GM21381 (cell line): Measurements from ENCODE around the gene PLCL2.
"Not testable (repeated sequence)": the region's sequence is repeated elsewhere in the genome, so short reads cannot be mapped to it uniquely, and the experiment has no call there.

ENCODE experiments used
- ATAC-seq: cut with Tn5 transposase; IDR thresholded peaks from one replicate; pipeline ENCODE4 v1.9.1; 2021; ENCODE audit warnings: mild to moderate bottlenecking, moderate library complexity; ENCODE audit not compliant: unreplicated experiment

The PLCL2 gene

DNA sequence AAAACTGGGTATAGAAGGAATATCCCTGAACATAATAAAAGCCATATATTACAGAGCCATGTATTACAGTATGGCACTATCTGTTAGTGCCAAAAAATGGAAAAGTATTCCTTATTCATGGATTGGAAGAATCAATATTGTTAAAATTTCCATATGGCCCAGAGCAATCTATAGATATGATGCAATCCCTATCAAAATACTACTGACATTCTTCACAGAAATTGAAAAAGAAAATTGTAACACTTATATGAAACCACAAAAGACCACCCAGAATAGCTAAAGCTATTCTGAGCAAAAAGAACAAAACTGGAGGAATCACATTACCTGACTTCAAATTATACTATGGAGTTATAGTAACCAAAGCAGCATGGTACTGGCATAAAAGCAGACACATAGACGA is 218.8 kb downstream of the PLCL2 start:
- ATAC-seq: no peak

- ATAC-seq: not testable (repeated sequence)
Measured at GRCh38 chr3:17106801-17107200, 222.0 kb downstream of the PLCL2 start.

GRCh38 chr3:17110660-17111396 is 226.1 kb downstream of the PLCL2 start:
- no peak for ATAC-seq

DNA sequence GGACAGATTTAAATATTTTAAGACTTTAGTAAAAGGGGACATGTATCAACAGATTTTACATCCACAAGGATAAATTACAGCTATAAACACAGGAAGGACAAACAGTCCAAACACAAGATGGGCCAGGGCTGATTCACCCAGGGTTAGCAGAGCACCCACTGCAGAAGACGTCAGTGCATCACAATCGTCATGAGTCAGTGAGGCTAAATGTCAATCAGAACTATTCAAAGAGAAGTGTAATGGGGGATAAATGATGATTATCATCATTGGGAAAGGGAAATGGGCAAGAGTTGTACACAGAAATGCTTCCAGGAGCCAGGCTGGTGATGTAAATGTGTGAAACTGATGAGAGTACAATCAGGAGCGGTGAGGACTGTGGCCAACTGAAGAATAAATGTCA is 226.8 kb downstream of the PLCL2 start:
- ATAC-seq: no peak

GRCh38 chr3:17115186-17115585 is 230.4 kb downstream of the PLCL2 start:
- ATAC-seq: no peak

DNA sequence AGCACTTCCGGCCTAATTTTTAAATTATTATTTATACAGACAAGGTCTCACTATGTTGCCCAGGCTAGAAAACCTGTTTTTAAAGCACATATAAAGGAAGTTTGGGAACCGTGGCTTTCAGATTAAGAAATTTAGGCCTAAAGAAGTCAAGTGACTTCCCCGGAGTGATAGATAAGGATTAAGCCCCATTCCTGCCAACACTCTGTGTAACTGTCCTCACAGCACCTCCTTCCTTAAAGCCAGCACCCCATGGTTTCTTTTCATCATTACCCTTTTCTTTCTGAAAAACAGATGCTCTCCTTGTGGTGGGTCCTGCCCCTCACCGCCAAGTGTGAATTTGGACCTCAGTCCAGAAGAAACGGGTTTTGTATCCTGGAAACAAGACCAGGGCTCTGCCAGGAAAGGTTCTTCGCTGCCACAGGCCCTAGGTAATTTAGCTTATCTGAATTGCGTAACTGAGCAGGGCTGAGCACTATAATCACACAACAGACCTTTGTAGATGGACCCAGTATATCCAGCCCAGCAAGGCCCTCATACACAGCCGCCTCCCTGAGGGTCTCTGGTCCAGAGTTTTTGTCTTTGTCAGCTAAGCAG is 231.3 kb downstream of the PLCL2 start:
- ATAC-seq: no peak

DNA sequence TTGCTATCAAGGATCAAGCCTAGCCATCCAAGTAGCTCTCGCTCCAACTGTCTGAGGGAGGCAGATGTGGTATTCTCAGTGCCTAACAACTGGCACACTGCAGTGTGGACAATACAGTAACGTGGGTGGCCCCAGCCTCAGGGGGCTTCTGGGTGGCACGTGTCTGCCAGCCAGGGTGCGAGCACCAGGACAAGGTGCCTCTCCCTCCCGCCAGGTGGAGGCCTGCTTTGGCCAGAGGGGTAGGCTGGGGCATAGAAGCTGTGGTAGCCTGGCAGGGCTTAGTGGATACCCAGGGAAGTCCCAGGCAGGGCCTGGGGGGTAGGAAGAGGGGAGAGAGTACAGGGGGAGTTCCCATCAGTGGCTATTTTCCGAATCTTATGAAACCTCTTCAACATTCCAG is 234.0 kb downstream of the PLCL2 start:
- ATAC-seq: no peak

DNA sequence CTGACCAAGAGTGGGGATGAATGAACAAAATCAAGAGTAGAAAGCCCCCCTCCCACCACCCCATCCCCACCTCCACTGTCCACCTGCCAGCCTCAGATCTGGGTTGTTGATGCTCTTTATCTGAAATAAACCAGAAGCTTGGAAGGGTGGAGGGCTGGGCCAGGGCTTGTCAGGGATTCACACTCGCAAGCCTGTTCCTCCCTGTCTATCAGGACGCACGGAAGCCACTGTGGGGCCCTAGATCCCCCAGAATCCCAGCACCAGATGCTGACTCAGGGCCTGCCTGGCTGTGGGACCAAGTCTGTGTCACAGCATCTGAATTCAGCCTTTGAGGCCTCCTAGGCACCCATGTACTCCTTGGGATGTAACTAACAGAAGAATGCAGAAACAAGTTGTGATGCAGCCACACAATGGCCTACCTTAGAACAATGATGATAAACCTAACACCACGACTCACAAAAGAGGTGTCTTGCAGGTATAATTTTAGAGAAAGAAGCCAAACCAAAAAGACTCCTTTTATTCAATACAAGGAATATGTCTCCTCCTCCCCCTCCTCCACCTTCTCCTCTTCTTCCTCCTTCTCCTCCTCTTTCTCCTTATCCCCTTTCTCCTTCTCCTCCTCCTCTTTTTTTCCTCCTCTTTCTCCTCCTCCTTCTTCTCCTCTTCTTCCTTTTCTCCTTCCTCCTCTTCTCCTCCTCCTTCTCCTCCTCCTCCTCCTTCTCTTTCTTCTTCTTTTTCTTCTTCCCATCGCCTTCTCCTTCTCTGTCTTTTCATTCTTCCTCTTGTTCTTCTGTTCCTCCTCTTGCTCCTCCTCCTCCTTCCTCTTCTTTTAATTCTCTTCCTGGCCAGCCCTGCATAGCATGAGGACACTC is 234.7 kb downstream of the PLCL2 start:
- ATAC-seq: no peak

DNA sequence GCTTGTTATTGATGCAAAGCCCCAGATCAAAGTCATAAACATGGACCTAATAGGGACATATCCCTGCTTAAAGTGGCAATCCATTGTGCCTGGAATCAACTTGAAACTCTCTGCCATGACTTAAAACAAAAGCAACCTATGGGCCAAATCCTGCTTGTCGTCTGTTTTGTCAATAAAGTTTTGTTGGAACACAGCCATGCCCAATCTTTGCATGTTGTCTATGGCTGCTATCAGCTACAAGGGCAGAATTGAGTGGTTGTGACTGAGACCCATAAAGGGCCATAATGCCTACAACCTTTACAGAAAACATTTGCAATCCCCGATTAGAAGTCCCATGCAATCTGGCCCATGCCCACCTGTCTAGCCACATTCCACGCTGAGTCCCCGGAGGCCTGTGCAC is 235.4 kb downstream of the PLCL2 start:
- no peak for ATAC-seq

DNA sequence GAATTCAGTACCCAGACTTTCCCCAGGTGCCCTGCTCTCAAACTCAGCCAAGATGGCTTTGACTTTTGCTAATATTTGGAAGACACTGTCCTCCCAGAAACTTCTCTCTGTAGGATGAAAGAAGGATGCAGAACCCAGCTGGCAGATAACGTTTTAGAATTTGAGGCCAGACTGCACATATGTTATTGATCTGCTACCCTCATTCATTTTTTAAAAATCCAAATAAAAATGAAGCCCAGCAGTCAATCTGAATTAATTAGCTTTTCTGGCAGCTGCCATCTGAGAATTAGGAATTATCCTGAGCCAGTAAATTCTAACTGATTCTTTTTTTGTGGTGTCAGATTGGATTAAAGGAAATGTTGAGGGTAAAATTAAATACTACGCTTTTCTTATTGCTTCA is 236.6 kb downstream of the PLCL2 start:
- no peak for ATAC-seq

DNA sequence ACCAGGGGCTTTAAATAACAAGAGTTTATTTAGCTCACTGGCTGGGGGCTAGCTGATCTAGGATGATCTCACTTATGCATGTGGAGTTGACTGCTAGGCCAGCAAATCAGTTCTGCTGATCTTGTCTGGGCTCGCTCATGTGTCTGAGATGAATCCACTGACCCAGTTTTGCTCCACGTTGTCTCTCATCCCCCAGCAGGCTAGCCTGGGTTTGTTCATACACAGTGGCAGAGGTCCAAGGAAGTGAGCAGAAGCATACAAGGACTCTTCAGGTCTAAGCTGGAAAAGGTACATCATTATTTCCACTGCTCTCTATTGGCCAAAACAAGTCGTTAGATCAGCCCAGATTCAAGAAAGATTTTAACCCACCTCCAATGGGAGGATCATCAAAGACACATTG is 238.0 kb downstream of the PLCL2 start:
- no peak for ATAC-seq

GRCh38 chr3:17125738-17126442 is 241.1 kb downstream of the PLCL2 start:
- no peak for ATAC-seq

DNA sequence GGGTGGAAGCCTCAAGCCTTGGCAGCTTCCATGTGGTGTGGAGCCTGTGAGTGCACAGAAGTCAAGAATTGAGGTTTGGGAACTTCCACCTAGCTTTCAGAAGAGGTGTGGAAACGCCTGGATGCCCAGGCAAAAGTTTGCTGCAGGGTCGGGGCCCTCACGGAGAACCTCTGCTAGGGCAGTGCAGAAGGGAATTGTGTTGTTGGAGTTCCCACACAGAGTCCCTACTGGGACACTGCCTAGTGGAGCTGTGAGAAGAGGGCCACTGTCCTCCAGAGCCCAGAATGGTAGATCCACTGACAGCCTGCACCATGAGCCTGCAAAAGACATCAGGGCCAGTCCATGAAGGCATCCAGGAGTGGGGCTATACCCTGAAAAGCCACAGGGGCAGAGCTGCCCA is 243.9 kb downstream of the PLCL2 start:
- ATAC-seq: not testable (repeated sequence)

DNA sequence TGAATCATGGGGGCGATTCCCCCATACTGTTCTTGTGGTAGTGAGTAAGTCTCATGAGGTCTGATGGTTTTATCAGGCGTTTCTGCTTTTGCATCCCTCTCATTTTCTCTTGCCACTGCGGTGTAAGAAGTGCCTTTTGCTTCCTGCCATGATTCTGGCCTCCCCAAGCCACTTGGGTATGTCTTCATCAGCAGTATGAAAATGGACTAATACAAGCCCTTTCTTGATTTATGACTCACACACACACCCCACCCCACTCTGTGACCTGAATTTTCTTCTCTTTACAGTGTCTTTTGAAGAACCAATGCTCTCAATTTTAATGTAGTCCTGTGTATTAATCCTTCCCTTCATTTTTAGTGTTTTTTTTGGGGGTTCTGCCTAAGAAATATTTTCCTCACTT is 244.8 kb downstream of the PLCL2 start:
- ATAC-seq: no peak

GRCh38 chr3:17130956-17131355 is 246.2 kb downstream of the PLCL2 start:
- no peak for ATAC-seq

DNA sequence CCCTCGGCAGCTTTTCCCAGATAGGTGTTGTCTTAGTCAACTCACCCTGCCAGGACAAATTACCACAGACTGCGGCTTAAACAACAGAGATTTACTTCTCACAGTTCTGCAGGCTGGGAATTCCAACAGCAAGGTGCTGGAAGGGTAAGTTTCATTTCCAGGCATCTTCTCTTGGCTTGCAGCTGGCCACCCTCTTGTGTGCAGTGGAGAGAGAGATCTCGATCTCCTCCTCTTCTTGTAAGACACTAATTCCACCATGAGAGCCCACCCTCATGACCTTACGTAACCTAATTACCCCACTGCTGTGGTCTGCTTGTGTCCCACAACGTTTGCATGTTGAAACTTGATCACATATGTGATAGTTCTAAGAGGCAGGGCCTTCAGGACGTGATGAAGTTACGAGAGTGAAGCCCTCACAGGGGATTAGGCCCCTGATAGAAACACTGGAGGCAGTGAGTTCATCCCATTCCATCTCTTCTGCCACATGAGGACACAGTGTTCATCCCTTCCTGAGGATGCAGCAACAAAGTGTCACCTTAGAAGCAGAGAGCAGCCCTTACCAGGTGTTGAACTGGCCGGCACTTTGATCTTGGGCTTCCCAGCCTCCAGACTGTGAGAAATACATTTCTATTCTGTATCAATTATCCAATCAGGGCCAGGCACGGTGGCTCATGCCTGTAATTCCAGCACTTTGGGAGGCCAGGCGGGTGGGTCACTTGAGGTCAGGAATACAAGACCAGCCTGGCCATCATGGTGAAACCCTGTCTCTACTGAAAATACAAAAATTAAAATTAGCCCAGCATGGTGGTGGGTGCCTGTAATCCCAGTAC is 247.7 kb downstream of the PLCL2 start:
- no peak for ATAC-seq

DNA sequence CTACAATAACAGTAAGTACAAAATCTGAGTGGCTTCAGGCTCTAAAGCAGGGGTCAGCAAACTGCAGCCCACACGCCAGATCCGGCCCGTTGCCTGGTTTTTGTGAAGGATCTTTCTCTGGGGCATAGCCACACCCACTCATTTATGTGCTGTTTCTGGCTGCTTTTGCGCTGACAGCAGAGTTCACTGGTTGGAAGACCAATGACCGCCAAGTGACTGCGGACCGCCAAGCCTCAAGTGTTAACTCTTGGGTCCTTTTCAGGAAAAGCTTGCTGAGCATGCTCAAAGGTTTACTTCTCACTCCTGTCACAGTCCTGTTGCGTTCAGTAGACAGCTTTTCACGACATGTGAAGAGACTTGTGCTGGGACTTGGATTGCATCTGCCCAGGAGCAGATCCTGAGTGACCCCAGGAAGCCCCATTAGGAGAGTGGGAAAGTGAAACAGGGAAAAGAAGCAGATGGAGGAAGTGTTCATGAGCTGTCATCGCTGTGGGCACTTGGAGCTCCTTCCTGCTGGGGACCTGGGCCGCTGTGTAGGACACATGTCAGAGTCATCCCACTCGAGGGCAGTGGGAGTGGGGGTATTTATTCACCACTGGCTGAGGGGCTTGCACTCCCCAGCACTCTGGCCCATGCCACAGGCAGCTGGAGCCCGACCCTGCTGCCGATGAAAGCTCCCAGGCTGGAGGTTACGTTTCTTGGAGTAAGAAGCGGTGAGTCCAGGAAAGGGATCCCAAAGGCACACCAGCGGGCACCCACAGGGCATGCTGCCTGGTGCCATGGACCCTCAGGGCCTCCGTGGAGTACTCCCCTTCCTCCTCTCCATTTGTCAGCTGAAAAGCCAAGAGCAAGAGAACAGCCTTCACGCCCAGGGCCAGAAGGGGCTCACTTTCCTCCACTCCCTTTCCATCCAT is 249.1 kb downstream of the PLCL2 start:
- no peak for ATAC-seq

- no peak for ATAC-seq
Measured at GRCh38 chr3:17135696-17136095, 250.9 kb downstream of the PLCL2 start.

- no peak for ATAC-seq
Measured at GRCh38 chr3:17136136-17136721, 251.5 kb downstream of the PLCL2 start.
